Mucosa of stomach (tissue), 1 donor: Measurements from ENCODE around the gene MPRIP.
A peak's percentile ranks its signal among the peaks of the same experiment; 100 is the strongest.

Experiments
- H3K27me3 ChIP-seq: one replicate; pipeline ENCODE4 v1.7.0; 2013; ENCODE audit warnings: mild to moderate bottlenecking, low read length; ENCODE audit not compliant: control insufficient read depth, insufficient read depth
- H3K36me3 ChIP-seq: one replicate; pipeline ENCODE4 v1.7.0; 2013; ENCODE audit warnings: low read length; ENCODE audit not compliant: control insufficient read depth, insufficient read depth
- H3K4me1 ChIP-seq: one replicate; pipeline ENCODE4 v1.7.0; 2013; ENCODE audit warnings: mild to moderate bottlenecking, low read length; ENCODE audit not compliant: control insufficient read depth, insufficient read depth
- H3K4me3 ChIP-seq: one replicate; pipeline ENCODE4 v1.7.0; 2013; ENCODE audit warnings: low read length
- H3K9ac ChIP-seq: one replicate; pipeline ENCODE4 v1.7.0; 2013; ENCODE audit warnings: mild to moderate bottlenecking, low read length, moderate library complexity
- H3K9me3 ChIP-seq: one replicate; pipeline ENCODE4 v1.7.0; 2013; ENCODE audit warnings: mild to moderate bottlenecking, low read length, moderate library complexity; ENCODE audit not compliant: control insufficient read depth
- donor health status: Pancreatic carcinoma.

MPRIP gene

DNA sequence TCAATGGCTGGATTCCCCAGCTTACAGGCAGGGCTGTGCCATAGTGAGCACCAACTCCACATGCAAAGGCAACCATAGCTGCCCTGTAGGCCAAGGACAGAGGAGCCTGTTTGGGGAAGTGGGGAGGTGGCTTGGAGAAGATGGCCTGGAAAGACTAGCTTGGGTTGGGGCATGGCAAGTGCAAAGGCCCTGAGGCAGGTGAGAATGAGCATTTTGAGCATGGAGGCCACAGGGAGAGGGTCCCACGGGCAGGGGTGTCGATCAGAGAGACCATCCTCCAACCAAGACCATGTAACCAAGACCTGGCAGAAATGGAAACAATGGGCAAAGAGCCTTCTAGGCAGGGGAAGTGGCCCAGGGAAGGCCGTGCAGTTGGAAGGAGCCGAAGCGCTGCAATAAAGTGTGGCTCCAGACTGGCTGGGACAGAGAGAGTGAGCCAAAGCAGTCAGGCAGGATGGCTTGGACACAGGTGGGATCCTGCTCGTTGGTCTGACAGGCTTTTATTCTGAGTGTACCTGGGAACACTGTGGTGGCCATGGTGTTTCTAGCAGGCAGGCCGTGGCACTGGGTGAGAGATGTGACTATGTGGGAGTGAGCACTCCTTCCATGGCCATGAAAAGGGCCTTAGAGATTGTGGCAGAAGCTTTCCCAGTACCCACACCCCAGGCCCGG, 24.8 kb upstream of the MPRIP start:
- Histone ChIP-seq H3K9ac (peak overlapping the region; percentile 56), H3K4me1 (peaks cover 82% of the 10 kb centered on the region), H3K9me3 (no peaks in the 10 kb centered on the region), H3K36me3 (no peaks in the 10 kb centered on the region), H3K4me3 (no peak overlapping the region), H3K27me3 (no peaks in the 10 kb centered on the region)

GRCh38 chr17:17018021-17018441, 24.2 kb upstream of the MPRIP start:
- peak overlapping the region; percentile 56 for H3K9ac ChIP-seq
- H3K36me3 ChIP-seq = no peaks in the 10 kb centered on the region
- peaks cover 84% of the 10 kb centered on the region for H3K4me1 ChIP-seq
- no peaks in the 10 kb centered on the region for H3K9me3 ChIP-seq
- H3K27me3 ChIP-seq = no peaks in the 10 kb centered on the region
- no peak overlapping the region for H3K4me3 ChIP-seq

GRCh38 chr17:17018612-17019429, 23.4 kb upstream of the MPRIP start:
- H3K36me3 ChIP-seq = no peaks in the 10 kb centered on the region
- peaks cover 84% of the 10 kb centered on the region for H3K4me1 ChIP-seq
- no peak overlapping the region for H3K4me3 ChIP-seq
- H3K27me3 ChIP-seq = no peaks in the 10 kb centered on the region
- no peaks in the 10 kb centered on the region for H3K9me3 ChIP-seq
- peak overlapping the region; percentile 56 for H3K9ac ChIP-seq

DNA sequence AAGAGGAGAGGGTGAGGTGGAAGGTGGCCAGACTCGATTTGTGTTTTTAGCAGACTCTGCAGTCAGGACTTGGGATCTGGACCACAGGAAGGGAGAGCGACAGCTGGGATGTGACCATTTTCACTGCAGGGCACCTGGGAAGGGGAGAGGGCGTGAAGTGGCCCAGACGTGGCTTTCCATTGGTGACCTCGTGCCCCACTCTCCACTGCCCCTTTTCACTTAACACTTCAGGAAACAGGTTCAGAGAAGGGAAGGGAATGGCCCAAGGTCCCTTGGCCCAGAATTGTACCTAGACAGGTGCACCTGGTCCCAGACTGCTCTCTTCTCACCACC, 22.9 kb upstream of the MPRIP start:
- no peaks in the 10 kb centered on the region for H3K27me3 ChIP-seq
- H3K9me3 ChIP-seq = no peaks in the 10 kb centered on the region
- peaks cover 78% of the 10 kb centered on the region for H3K4me1 ChIP-seq
- no peak overlapping the region for H3K4me3 ChIP-seq
- H3K9ac ChIP-seq = peak overlapping the region; percentile 24
- no peaks in the 10 kb centered on the region for H3K36me3 ChIP-seq

- Histone ChIP-seq H3K9me3 (no peaks in the 10 kb centered on the region), H3K4me1 (peaks cover 76% of the 10 kb centered on the region)
Measured at GRCh38 chr17:17019891-17020456, 22.3 kb upstream of the MPRIP start.

GRCh38 chr17:17020821-17021193, 21.4 kb upstream of the MPRIP start:
- Histone ChIP-seq H3K4me3 (no peak overlapping the region), H3K27me3 (no peaks in the 10 kb centered on the region), H3K9me3 (no peaks in the 10 kb centered on the region), H3K36me3 (no peaks in the 10 kb centered on the region), H3K9ac (peak overlapping the region; percentile 33), H3K4me1 (peaks cover 76% of the 10 kb centered on the region)

More at GRCh38 chr17:17019891-17020456, 22.3 kb upstream of the MPRIP start:
- Histone ChIP-seq H3K4me3 (no peak overlapping the region), H3K9ac (peak overlapping the region; percentile 24), H3K36me3 (no peaks in the 10 kb centered on the region), H3K27me3 (no peaks in the 10 kb centered on the region)

GRCh38 chr17:17021194-17021863, 20.9 kb upstream of the MPRIP start:
- no peaks in the 10 kb centered on the region for H3K36me3 ChIP-seq
- H3K27me3 ChIP-seq = no peaks in the 10 kb centered on the region
- H3K9ac ChIP-seq = peak overlapping the region; percentile 33
- no peak overlapping the region for H3K4me3 ChIP-seq
- no peaks in the 10 kb centered on the region for H3K9me3 ChIP-seq
- peaks cover 81% of the 10 kb centered on the region for H3K4me1 ChIP-seq

- H3K27me3 ChIP-seq = no peaks in the 10 kb centered on the region
- H3K9ac ChIP-seq = peak overlapping the region; percentile 33
Measured at GRCh38 chr17:17022011-17022410, 20.2 kb upstream of the MPRIP start.

GRCh38 chr17:17022456-17022855, 19.8 kb upstream of the MPRIP start:
- H3K9ac ChIP-seq = no peak overlapping the region
- no peaks in the 10 kb centered on the region for H3K27me3 ChIP-seq
- no peak overlapping the region for H3K4me3 ChIP-seq
- H3K9me3 ChIP-seq = no peaks in the 10 kb centered on the region
- H3K4me1 ChIP-seq = peaks cover 75% of the 10 kb centered on the region
- no peaks in the 10 kb centered on the region for H3K36me3 ChIP-seq

More at GRCh38 chr17:17022011-17022410, 20.2 kb upstream of the MPRIP start:
- no peaks in the 10 kb centered on the region for H3K36me3 ChIP-seq
- H3K4me1 ChIP-seq = peaks cover 75% of the 10 kb centered on the region
- H3K4me3 ChIP-seq = no peak overlapping the region
- H3K9me3 ChIP-seq = no peaks in the 10 kb centered on the region

GRCh38 chr17:17024778-17025300, 17.4 kb upstream of the MPRIP start:
- Histone ChIP-seq H3K9me3 (no peaks in the 10 kb centered on the region), H3K9ac (peak overlapping the region; percentile 67), H3K36me3 (no peaks in the 10 kb centered on the region), H3K4me3 (no peak overlapping the region), H3K27me3 (no peaks in the 10 kb centered on the region), H3K4me1 (peaks cover 75% of the 10 kb centered on the region)

DNA sequence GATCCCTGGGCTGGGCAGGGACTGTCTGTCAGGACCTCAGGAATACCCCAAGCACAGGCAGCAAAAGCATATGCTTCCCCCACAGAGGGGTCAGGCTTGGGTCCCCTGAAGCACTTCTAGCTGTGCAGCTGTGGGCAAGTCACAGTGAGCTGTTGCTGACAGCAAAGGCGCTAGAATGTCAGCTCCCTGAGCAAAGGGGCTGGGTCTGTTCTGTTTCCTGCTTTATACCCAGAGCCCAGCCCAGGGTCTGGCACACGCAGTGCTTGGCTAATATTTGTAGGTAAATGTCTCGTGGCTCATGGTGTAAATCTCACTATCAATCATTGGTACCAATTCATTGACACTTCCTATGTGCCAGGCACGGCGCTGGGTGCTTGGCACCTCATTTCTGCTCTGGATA, 16.6 kb upstream of the MPRIP start:
- Histone ChIP-seq H3K9ac (peak overlapping the region; percentile 67), H3K27me3 (no peaks in the 10 kb centered on the region), H3K36me3 (no peaks in the 10 kb centered on the region), H3K9me3 (no peaks in the 10 kb centered on the region), H3K4me3 (no peak overlapping the region), H3K4me1 (peaks cover 73% of the 10 kb centered on the region)
